ENCODE measurements around the gene BRD3OS.

GRCh38 chr9:133987946-133988665, 37.2 kb upstream of the BRD3OS start:
- no peak for TF ChIP-seq FOXK2 (IDR thresholded peaks at IDR 0.05)
- no peak for TF ChIP-seq CTBP1 (IDR thresholded peaks at IDR 0.05; ENCODE audit: borderline replicate concordance)
- no peak for TF ChIP-seq BHLHE40 (IDR thresholded peaks at IDR 0.05; ENCODE audit: borderline replicate concordance)
- no peak for TF ChIP-seq NFRKB (IDR thresholded peaks at IDR 0.05)
- TF ChIP-seq SP1 (IDR thresholded peaks at IDR 0.05): no peak
- TF ChIP-seq ELF4 (IDR thresholded peaks at IDR 0.05): no peak
- no peak for TF ChIP-seq PKNOX1 (IDR thresholded peaks at IDR 0.05)
- TF ChIP-seq TARDBP (IDR thresholded peaks at IDR 0.05): no peak
- no peak for TF ChIP-seq SUZ12 (IDR thresholded peaks at IDR 0.05)
- no peak for TF ChIP-seq FOXM1 (IDR thresholded peaks at IDR 0.05; ENCODE audit: borderline replicate concordance)
- TF ChIP-seq LEF1 (IDR thresholded peaks at IDR 0.05; ENCODE audit: borderline replicate concordance): no peak
